GM12892 (cell line): ENCODE data around the gene ATG2B.

ENCODE experiments used
- POLR2A ChIP-seq: IDR thresholded peaks from 2 replicates; pipeline ENCODE4 v1.6.1; 2011; ENCODE audit warnings: low read depth, low read length, control low read depth
- TAF1 ChIP-seq: IDR thresholded peaks from 2 replicates; pipeline ENCODE4 v1.6.1; 2011; ENCODE audit warnings: low read depth, mild to moderate bottlenecking, control low read depth, low read length, borderline replicate concordance

DNA sequence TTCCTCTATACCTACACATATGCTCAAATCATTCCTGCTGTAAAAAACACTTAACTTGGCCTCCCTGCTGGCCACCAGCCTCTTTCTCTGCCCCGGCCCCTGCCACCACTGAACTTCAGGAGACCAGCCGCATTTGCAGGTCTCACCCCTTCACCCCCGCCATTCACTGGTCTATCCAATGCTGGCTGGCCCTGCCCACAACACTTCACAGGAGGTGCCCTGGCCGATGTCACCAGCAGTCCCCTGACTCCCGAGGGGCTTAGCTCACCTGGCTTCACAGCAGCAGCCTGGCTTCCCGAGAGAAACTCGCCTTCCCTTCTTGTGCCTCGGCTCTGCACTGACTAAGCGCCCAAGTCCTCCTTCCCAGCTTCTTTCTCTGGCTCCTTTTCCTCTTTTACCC, 36.3 kb upstream of the ATG2B start:
- TF ChIP-seq POLR2A (no peak), TAF1 (no peak)
